HG03378 (cell line): ENCODE measurements around the gene OR2V1.

Source experiments
- ATAC-seq: cut with Tn5 transposase; IDR thresholded peaks from one replicate; pipeline ENCODE4 v1.9.1; 2021; ENCODE audit warnings: mild to moderate bottlenecking, moderate library complexity; ENCODE audit not compliant: unreplicated experiment

The OR2V1 gene

DNA sequence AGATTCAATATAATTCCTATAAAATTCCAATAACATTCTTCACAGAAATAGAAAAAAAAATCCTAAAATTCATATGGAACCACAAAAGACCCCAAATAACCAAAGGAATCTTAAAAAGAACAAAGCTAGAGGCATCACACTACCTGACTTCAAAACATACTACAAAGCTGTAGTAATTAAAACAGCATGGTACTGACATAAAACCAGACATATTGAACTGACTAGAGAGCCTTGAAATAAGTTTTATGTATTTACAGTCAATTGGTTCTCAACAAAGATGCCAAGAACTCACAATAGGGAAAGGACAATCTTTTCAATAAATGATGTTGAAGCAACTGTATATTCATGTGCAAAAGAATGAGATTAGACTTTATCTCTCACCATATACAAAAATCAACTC, 54.0 kb downstream of the OR2V1 start:
- no peak for ATAC-seq
